NCI-H510A (cell line): ENCODE measurements around the gene NSRP1.
"Not testable (repeated sequence)": the region's sequence is repeated elsewhere in the genome, so short reads cannot be mapped to it uniquely, and the experiment has no call there.

Source experiments
- DNase-seq: peaks from one replicate; lab custom pipeline; 2025; lab: John Stamatoyannopoulos, UW

The NSRP1 gene

GRCh38 chr17:30186761-30187160, 70.1 kb downstream of the NSRP1 start:
- no peak for DNase-seq

DNA sequence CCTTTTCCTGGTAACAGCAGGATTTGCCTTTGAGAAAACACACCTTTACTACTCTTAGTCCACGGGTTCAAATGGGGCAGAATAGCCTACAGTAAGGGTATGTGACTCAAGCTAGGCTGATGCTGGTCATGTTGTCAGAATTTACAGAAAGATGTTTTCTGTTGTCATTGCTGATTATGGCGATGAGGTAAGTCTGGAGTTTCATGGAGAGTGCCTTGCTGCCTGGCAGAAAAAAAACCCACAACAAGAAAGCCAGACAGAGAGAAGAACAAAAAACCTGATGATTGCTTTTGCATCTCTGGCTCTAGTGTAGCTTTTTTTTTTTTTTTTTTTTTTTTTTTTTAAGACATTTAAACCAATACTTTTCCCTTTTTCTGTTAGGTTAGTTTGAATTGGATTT, 71.0 kb downstream of the NSRP1 start:
- no peak for DNase-seq

GRCh38 chr17:30188211-30188939, 71.8 kb downstream of the NSRP1 start:
- no peak for DNase-seq

GRCh38 chr17:30191072-30191471, 74.5 kb downstream of the NSRP1 start:
- no peak for DNase-seq

DNA sequence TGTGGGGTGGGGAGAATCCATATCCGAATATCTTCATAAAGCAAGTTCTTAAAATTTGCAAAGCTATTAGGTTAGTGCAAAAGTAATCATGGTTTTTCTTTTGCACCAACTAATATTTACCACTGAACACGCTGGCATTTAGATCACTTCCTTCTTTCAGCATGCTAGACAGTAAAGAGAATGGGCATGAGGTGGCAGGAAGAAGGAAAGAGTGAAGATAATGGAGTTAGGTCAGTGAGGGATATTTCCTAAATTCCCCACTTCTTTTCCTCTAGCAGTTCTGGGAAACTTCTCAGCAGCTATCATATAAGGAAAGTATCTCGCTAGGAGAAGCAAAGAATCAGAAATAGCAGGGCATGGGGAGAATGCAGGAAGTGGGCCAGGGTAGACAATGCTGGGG, 79.9 kb downstream of the NSRP1 start:
- no peak for DNase-seq

DNA sequence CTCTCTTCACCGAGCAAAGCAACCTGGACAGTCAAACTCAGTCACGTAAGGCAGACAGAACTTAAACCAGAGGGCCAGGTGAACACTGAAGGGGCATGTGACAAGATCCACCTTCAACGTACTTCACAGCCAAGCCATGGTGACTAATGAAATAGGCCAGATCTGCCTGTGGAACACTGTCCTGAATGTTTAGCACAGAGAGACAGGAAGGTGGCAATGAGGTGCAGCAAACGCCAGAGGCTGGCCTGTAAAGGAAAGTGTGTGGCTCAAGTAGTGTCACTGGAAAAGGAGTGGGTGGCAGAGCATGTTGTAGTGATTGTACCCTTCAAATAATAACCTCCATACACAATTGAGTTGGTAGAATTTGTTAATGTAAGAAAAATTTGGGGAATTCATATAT, 80.8 kb downstream of the NSRP1 start:
- DNase-seq: no peak

DNA sequence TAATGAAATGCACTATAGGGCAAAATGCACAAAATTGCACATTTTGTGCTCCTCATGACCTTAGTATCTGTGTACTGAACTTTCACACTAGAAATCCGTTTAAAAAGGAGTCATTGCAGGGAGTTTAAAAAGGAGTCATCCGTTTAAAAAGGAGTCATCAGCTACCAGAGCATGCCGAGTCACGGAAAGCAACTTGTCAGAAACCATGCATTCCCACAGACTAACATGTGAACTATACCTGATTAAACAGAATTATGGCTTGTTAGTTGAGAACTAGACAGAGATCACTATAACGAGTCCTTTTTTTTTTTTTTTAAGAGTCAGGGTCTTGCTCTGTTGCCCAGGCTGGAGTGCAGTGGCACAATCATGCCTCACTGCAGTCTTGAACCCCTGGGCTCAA, 83.0 kb downstream of the NSRP1 start:
- DNase-seq: no peak

DNA sequence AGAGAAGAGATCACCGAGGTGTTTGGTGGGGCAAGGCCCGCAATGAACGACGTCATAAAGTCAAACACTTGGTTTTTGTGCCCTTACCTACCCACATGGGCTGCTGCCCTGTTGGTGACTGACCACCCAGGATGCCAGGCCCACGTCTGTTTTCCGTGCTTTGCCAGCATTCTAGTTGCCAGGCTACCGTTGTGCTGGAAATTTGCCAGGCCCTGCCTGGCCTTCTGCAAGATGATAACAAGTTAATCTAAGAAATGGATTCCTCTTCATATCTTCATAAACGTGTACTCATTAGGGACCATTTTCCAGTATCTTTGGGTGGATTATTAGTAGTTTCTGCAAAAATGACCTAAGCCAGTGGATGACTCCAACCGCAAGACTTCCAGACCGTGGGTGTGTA, 83.5 kb downstream of the NSRP1 start:
- no peak for DNase-seq

DNA sequence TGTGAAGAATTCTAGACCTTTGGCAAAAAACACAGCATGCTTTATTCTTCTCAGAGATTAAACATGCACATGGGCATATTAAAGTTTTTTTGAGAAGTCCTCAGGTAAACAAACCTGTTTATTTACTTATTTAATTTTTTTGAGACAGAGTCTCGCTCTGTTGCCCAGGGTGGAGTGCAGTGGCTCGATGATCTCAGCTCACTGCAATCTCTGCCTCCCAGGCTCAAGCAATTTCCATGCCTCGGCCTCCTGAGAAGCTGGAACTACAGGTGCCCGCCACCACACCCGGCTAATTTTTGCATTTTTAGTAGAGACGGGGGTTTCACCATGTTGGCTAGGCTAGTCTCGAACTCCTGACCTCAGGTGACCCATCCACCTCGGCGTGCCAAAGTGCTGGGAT, 84.0 kb downstream of the NSRP1 start:
- not testable (repeated sequence) for DNase-seq

DNA sequence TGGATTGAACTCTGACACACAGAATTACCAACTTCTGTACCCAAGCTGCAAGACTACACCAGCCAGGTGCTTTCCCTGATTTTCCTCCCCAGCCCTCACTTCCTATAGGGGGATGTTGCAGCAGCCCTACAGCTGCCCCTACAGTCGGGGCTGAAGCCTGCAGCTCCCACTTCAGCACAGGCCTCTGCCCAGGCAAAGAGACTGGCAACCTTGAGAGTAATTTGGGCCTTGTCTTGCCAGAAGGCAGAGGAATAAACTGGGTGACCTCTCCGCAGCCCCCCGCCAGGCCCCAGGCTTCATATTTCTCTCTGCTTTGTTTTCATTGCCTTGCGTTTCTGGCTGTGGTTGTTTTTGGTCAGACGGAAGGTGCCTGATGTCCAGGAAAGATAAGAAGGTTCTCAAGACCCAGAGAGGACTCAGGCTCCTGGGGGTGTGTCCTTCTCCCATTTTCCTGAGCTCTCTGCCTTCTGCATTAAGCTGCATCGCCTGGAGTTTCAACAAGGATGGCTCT, 86.9 kb downstream of the NSRP1 start:
- DNase-seq: no peak

GRCh38 chr17:30207655-30208054, 91.0 kb downstream of the NSRP1 start:
- DNase-seq: no peak

- no peak for DNase-seq
Measured at GRCh38 chr17:30208214-30208613, 91.6 kb downstream of the NSRP1 start.

GRCh38 chr17:30209930-30210329, 93.3 kb downstream of the NSRP1 start:
- no peak for DNase-seq

DNA sequence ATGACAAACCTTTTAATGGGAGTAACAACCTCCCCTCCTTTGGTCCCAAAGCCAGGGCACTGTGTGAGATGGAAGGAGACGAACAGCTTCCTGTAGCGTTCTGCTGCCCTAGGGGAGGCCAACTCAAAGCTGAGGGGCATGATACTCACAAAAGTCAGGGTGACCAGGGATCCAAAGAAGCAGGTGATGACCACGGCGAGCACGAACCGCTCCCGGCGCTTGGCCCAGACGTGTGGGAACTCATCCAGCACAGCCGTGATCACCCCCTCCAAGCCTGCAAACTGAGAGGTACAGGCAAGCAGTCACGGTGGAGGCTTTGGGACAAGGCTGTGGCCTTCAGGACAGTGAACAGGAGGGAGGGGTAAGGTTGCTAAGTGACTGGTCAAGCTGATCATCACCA, 93.8 kb downstream of the NSRP1 start:
- no peak for DNase-seq

- no peak for DNase-seq
Measured at GRCh38 chr17:30210901-30211300, 94.3 kb downstream of the NSRP1 start.

DNA sequence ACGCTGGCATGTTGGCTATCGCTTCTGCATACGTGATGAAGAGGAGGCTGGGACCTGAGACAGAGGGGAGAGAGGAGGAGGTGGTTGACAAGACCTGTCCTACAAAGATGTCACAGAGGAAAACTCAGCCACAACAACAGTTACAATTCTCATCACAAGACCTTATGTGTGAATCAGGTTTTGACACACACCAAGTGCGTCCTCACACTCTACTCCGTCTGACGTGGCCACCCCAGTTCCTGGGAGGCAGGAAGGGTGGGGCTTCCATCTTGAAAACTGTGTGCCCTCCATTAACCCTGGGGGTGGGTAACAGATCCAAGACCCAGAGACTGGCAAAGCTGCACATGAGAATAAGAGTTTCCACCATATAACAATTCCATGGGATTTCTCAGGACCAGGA, 94.8 kb downstream of the NSRP1 start:
- DNase-seq: no peak

DNA sequence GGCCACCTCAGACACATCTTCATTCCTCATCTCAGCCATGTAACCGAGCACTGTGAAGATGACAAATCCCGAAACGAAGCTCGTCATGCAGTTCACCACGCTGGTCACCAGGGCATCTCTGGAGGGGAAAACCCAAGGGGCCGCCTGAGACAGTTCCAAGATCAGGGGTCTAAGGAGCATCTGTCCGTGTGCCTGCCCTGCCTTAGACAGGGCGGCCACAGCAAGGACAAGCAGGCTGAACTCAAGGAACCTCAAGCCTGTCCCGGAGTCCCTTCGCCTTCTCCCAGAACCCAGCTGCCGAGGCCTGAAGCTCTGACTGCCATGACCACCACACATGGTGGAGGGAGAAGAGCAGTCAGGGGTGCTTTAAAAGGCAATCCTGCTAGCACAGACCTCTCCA, 96.1 kb downstream of the NSRP1 start:
- DNase-seq: no peak

- no peak for DNase-seq
Measured at GRCh38 chr17:30217054-30217453, 100.4 kb downstream of the NSRP1 start.

- DNase-seq: no peak
Measured at GRCh38 chr17:30217746-30218245, 101.2 kb downstream of the NSRP1 start.

- DNase-seq: no peak
Measured at GRCh38 chr17:30218799-30219198, 102.2 kb downstream of the NSRP1 start.

GRCh38 chr17:30219315-30219714, 102.7 kb downstream of the NSRP1 start:
- no peak for DNase-seq

DNA sequence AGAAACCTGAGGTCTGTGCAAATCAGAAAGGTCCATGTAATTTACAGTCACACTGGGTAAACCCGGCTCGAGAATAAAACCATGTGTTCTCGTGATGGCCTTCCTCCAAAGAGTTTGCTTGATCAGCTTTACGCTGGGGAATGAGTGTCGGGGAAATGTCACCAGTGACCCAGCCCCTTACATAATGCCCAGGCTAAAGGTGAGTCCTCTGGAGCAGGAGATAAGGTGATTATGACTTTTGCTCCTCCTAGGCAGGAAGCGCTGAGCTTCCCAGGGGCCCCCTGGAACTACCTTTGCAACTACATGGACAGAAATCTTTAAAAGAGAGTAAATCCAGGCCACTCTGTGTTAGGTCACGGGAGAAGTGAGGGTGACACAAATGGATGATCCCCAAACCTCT, 103.2 kb downstream of the NSRP1 start:
- DNase-seq: no peak

DNA sequence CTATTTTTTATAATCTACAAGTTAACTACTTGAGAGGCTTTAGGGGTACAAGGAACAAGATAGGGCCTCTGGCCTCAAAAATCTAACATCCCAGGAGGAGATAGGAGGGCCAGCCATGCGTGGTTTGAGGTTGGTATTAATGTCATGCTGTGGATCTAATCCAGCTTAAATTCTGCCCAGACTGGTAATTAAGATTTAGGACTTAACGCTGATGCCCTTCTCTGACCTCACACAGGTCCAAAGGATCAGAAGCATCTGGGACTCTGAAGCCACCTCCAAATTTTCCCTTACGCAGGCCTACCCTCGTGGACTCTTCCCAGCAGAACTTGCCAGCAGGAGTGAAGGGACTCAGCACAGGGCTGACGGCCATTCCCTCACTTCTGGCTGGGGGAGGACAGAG, 103.8 kb downstream of the NSRP1 start:
- no peak for DNase-seq

- DNase-seq: no peak
Measured at GRCh38 chr17:30221346-30221745, 104.7 kb downstream of the NSRP1 start.
